SW480 (cell line): ENCODE measurements around the gene PRKCE.
A peak's percentile ranks its signal among the peaks of the same experiment; 100 is the strongest.

Source experiments
- DNase-seq: peaks from one replicate; pipeline ENCODE4 v3.0.0-alpha.2; 2016; ENCODE audit warnings: low spot score

PRKCE gene

DNA sequence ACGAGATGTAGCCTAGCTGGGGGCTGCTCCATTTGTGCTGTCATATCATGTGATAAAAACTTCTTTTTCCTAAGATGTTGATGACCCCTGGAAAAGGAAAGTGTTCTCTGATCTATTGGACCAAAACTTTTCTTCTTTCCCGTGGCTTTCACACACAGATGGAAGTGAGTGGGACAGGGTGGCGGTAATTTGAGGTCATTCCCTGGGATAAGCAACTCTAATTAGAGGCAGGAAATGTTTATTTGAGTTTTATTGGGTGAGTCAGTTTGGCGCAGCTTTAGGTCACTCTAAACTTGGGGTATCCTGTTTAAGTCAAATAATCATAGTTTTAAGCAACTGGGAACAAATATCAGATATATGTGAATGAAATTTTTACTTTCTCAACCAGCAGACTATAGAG lies 424.8 kb downstream of the PRKCE start:
- no peak for DNase-seq

- DNase-seq: no peak
Observed at GRCh38 chr2:46076875-46077274, 425.4 kb downstream of the PRKCE start.

- DNase-seq: no peak
Observed at GRCh38 chr2:46077522-46078107, 426.1 kb downstream of the PRKCE start.

- DNase-seq: no peak
Observed at GRCh38 chr2:46079985-46080560, 428.6 kb downstream of the PRKCE start.

GRCh38 chr2:46082531-46083485 lies 431.3 kb downstream of the PRKCE start:
- no peak for DNase-seq

GRCh38 chr2:46086578-46087070 lies 435.1 kb downstream of the PRKCE start:
- DNase-seq: no peak

DNA sequence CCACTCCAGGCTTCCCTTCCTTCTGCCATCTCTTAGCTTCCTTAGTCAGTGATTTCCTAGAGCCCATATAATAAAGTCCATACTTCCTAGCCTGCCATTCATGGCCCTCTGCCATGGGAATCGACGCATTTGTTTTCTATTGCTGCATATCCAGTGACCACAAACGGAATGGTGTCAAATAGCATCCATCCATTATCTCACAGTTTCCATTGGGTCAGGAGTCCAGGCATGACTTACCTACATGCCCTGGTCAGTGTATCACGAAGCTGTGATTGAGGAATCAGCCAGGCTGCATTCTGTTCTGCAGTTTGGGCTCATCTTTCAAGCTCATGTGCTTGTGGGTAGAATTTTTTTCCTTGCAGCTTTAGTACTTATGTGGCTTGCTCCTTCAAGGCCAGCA lies 436.0 kb downstream of the PRKCE start:
- DNase-seq: no peak

- no peak for DNase-seq
Observed at GRCh38 chr2:46091004-46091403, 439.5 kb downstream of the PRKCE start.

DNA sequence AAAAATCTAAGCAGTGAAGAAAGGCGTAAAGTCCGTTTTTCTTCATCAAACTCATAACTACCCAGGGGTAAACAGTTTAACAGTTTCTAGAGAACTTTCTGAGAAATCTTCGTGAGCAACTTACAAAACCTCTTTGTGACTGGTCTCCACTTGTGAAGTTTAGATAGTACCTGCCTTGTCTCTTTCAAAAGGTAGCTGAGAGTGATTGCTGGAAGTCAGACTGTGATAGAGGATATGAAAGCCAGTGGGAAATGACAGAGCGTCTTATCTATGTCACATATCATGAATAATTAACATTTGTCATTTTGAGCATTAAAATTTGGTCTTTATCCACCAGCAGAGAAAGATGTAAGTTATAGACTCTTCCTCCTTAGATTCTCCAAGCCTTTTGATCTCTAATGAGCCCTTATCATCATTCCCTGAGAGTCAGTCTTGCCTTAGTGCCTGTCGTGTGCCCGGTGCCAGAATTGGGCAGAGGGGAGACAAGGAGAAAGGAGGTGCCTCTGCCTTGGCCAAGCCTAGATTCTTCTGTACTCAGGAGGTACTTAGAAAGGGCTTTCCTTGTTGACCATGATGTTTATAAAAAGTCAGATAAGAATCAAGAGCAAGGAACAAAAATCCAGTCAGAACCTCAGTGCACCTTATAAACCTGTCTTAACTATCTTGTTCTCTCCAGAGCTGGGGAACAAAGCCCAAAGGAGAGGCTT lies 440.6 kb downstream of the PRKCE start:
- DNase-seq: no peak

GRCh38 chr2:46094689-46095088 lies 443.2 kb downstream of the PRKCE start:
- no peak for DNase-seq

DNA sequence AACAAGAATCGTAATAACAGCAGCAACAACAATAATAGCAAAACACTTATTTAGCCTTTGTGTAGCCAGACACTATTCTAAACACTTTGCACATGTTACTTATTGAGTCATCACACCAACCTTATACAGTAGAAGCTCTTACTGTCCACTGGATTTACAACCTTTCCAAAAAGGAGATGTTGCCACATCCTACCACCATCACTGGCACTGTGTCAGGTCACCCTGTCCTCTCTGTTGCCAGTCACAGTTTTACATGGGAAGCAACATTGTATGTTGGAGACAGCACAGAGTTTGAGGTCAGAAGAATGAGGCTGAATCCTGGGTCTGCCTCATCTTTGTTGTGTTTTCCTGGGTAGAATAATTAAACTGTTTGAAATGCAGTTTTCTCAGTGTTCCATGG lies 444.4 kb downstream of the PRKCE start:
- no peak for DNase-seq

- DNase-seq: no peak
Observed at GRCh38 chr2:46096260-46096659, 444.8 kb downstream of the PRKCE start.

DNA sequence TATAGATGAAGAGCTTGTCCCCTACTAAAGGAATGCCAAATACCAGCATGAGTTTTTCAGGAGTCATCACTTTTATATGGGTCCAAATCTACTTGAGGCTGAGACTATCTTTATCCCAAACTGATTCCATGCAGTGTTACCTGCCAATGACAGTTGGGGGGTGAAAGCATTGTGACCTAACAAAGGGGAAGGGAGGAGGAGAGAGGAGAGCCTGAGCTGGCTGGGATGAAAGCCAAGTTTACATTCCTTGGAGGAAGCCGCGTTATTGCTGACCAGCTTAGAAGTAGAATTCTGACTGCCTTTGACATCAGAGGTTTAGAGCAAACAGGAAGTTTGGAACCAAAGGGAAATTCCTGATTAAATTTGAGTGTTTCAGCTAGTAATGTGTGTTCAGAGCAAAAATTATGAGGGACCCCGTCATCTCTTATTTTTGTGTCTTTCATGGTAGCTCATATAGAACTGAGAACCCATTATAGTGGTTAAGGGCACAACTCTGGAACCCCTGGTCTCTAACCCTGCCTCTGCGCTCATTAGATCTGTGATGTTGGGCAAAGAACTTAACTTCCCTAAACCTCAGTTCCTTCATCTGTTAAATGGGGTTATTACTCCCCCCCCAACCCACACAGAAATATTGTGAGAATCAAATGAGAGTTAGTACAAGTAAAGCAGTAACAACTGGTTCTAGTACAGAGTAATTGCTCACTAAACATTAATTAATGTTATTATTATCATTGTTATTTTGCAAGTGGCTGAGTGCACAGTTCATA lies 446.4 kb downstream of the PRKCE start:
- peak; percentile 52 for DNase-seq

- no peak for DNase-seq
Observed at GRCh38 chr2:46098621-46099062, 447.2 kb downstream of the PRKCE start.

DNA sequence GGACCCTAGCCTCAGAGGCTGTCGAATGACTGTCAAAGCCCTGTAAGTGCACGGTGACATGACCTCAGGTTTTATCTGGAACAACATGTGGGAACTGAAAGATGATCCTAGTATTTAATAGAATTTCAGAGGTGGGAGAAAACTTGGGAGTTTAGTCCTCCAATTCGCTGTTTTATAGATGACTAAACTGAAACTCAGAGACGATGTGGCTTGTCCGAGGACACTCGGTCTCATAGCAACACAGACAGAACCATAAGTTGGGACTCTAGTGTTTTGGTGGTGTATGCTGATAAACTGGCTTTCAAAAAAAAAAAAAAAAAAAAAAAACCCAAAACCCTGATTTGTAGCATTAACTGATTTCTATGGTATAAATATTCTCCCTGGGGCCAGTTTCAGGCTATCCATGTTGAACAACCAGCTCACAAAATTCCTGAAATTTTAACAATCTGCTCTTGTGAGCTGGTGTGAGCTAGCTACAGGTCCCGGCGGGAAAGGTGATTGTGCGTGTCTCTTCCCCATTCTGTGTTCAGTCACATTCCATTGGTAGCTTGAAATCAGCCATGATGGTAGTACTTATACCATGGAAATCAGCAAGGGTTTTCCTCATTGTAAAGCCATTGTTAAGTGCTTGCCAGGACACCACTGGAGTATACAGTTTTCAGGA lies 450.2 kb downstream of the PRKCE start:
- no peak for DNase-seq

- no peak for DNase-seq
Observed at GRCh38 chr2:46106690-46107089, 455.2 kb downstream of the PRKCE start.

GRCh38 chr2:46114996-46115395 lies 463.5 kb downstream of the PRKCE start:
- no peak for DNase-seq

DNA sequence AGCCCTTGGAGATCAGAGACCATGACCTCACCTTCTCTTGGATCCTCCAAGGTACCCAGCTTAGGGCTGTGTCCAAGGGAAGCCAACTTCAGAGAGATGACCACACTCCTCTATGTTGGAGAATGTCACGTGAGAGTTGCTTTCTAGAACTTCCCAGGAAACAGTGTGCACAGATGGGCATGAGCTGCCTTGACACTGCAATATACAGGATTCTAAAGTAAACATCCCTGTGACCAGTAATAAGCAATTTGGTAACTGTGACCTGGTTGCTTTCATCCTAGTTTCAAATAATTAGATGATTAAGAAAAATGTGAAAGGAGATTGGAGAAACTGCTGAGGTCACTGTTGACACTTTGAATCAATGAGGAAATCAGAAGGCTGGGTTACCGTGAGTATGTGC lies 464.7 kb downstream of the PRKCE start:
- no peak for DNase-seq

DNA sequence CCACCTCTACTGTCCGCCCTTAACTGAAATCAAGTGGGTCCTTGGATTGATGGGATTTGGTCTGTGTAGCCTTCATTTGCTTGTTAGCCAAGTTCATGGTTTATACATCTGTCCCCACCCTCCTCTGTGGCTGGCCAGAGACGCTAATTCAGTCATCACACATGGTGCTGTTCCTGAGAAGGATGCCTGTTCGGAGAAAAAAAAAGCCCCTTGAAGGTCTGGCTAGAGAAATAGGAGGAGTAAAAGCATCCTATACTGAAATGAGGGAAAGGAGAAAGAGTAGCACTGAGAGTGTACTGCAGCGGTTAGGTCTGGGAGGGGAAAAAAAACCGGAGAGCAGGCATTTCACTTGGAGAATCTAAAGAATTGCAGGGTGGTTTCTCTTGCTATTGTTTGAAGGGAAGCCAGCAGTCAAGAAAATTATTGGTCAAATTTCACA lies 465.1 kb downstream of the PRKCE start:
- no peak for DNase-seq

DNA sequence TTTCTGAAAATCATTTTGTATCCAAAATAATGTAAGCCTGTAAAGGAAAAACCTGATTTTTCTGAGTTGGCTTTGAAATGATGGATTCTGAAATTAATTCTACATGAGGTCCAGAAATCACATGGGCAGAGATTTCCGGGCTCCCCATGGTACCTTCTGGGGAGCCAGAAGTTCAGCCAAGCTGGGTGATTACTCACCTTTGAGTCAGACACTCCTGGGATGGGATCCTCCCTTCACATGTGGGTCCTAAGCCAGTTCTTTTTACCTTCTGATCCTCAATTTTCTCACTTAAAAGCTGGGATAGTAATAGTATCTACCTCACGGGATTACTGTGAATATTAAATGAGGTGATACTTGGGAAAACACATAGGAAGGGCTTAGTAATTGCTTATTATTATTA lies 465.9 kb downstream of the PRKCE start:
- peak; percentile 8 for DNase-seq

DNA sequence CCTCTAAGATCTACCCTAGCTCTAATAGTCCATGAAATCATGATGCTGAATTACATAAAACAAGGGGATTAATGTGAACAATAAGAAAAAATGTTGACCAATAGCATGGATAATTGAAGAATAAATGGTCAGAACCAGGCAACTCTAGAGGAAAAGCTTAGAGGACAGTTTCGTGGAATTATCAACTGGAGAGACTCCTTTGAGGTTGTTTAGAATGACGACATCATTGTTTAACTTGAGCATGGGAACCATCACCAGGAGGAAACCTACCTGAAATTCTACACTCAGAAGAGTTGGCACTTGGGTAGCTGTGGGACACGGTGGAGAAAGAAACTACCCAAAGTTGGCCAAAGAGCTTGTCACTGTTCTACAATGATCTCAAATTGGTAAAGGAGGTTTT lies 466.5 kb downstream of the PRKCE start:
- DNase-seq: no peak
